ENCODE measurements around the gene ZNF423.

Gene ZNF423

DNA sequence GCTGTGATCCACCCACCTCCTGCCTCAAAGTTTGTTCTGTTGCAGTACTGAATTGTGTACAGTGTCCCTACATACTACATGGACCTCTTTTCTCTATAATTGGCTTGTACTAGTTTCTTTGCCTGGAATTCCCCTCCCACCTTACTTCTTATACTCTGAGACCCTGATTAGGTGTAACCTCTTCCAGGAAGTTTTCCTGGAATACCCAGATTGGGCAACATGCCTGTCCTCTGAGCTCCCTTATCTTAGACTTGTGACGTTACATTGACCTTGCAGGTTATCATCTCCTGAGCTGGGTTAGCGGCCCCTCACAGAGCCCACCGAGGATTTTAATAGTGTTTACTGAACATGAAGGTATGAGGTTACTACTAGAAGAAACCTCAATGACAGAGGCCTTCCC, 237.0 kb downstream of the ZNF423 start:
- no peak for DNase-seq

- no peak for DNase-seq
Observed at GRCh38 chr16:49617710-49618330, 238.1 kb downstream of the ZNF423 start.

DNA sequence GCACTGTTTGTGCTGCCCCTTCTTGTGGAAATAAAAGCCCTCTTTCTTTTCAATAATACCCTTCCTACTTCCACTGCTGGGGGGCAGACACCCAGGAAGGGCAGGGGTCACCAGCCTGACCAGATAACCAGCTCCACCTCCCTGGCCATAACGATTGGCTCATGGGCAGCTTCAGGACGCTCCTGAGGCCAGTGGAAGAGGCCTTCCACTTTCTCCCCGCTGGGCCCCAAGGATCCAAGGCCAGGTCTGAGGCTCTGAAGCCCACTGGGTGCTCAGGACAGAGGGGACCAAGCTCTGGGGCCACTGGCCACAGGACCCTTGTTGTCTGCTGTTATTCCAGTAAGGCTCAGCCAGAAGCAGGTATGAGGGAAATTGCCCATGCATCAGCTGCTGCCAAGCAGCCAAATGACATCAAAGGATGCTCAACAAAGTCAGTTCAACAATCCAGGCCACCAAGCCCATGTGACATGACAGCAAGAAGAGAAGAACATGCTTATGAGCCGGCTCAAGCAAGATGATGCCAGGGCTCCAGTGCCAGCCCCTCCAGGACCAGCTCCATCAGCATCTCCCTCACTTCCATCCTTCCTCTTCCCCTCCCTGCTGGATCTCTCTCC, 238.8 kb downstream of the ZNF423 start:
- no peak for DNase-seq

- DNase-seq = no peak
Observed at GRCh38 chr16:49615576-49615975, 240.3 kb downstream of the ZNF423 start.

- no peak for DNase-seq
Observed at GRCh38 chr16:49610983-49611382, 244.9 kb downstream of the ZNF423 start.

GRCh38 chr16:49608779-49609178, 247.1 kb downstream of the ZNF423 start:
- no peak for DNase-seq

- no peak for DNase-seq
Observed at GRCh38 chr16:49608098-49608497, 247.8 kb downstream of the ZNF423 start.

DNA sequence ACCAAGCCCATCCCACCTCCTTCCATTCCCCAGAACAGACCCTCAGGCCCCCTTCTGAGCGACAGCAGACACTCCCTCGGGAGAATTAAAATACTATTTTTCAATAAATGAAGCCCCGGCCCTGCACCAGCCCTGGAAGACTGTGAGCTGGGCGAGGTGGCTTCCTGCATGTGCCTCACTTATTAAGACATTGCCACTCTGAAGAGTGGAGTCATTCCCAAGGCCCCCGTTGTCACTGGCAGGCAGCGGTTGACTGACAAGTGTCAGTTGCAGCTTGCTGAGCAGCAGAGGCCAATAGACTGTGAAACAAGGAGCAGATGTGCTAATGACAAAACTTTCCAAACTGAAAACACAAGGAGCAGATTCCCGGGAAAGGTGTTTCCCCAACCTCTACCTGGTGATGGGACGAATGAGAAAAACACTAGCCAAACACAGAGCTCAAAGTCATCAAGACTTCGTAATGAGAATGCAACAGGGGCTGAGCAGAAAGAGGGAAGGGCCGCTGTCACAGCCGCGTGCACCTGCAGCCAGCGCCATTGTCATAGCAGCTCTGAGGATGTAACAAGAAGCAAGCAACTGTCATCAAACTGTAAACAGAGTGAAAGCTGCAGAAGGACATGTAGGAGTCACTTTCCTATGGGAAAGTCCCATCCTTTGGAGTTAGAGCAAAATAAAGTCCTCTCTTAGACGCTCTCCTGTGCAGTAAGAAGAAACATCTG, 250.2 kb downstream of the ZNF423 start:
- DNase-seq = no peak

- DNase-seq = no peak
Observed at GRCh38 chr16:49604602-49605001, 251.3 kb downstream of the ZNF423 start.

DNA sequence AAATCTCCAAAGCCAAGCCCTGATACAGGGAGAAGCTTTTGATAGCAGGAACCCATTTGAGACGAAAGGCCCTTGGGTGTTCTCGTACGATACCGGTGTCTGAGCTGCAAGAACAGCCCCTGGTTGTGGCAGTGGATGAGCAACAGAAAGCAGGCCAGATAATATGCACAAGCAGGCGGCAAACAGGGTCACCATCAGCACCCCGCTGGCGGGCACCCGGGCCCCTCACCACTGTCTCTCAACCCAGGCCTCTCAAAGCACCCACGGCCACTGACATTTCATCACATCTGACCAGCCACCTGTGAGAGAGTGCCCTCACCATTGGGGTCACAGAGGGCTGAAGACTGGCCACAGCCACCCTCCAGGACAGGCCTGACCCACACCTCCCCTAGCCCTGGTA, 252.0 kb downstream of the ZNF423 start:
- no peak for DNase-seq

DNA sequence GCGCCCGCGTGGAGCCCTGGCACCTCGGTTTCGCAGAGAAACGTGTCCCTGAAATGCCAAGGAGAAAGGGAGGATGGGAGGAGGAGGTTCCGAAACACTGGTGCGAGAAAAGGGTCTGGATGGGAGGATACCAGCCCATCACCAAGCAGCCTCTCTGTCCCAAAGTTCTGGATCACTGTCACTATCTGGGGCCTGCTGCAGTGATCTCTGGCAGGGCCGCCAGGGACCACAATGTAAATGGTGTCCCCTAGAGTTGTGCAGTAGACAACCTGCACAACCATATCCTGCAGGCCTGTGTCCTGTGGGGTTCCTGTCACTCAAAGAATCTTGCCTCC, 253.0 kb downstream of the ZNF423 start:
- DNase-seq = no peak

GRCh38 chr16:49602201-49602975, 253.5 kb downstream of the ZNF423 start:
- DNase-seq = no peak

DNA sequence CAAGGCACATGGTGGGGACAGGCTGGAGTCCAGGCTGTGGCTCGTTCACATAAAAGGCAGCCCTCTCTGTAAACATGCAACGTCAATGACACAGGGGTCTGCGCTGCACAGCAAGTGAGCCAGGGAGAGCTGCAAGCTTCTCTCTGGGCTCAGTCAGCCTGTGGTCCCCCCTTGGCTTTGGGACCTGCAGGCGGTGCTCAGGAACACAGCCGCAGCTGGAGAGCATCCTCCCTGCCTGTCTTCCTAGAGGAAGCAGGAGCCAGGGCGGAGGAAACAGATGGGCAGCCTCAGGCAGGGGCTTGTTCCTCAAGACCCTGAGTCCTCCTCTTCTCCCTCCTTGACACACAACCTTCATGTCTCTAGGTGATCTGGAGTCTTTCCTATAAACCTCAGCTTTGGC, 254.3 kb downstream of the ZNF423 start:
- DNase-seq = no peak

GRCh38 chr16:49600976-49601375, 254.9 kb downstream of the ZNF423 start:
- DNase-seq = no peak

GRCh38 chr16:49600536-49600935, 255.4 kb downstream of the ZNF423 start:
- DNase-seq = no peak

DNA sequence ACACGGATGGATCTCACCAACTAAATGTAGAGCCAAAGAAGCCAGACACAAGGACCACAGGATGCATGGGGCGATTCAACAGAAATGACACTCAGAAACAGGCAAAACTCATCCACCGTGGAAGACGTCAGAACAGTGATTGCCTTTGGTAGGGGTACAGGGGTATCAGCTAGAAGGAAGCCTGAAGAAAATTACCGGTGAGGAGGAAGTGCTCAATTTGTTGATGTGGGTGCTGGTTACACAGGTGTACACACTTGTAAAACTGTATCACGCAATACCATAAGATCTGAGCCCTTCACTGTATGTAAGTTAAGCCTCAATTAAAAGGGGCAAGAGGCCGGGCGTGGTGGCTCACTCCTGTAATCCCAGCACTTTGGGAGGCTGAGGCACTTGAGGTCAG, 256.2 kb downstream of the ZNF423 start:
- DNase-seq = no peak

DNA sequence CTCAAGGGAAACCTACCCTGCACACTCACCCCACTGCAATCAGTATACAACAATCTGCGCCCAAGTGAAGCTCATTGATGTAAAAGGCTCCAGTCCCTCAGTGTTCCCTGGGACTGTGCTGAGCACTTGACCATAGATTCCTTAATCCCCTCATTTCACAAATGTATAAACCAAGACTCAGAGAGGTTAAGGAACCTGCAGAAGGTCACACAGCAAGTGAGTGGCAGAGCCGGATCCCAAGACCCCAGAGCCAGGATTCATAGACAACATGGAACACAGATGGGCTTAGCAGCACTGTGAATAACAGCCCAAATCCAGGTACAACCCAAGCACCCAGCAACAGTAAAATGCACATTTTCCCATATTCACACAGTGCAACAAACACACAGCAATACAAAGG, 256.6 kb downstream of the ZNF423 start:
- DNase-seq = no peak

DNA sequence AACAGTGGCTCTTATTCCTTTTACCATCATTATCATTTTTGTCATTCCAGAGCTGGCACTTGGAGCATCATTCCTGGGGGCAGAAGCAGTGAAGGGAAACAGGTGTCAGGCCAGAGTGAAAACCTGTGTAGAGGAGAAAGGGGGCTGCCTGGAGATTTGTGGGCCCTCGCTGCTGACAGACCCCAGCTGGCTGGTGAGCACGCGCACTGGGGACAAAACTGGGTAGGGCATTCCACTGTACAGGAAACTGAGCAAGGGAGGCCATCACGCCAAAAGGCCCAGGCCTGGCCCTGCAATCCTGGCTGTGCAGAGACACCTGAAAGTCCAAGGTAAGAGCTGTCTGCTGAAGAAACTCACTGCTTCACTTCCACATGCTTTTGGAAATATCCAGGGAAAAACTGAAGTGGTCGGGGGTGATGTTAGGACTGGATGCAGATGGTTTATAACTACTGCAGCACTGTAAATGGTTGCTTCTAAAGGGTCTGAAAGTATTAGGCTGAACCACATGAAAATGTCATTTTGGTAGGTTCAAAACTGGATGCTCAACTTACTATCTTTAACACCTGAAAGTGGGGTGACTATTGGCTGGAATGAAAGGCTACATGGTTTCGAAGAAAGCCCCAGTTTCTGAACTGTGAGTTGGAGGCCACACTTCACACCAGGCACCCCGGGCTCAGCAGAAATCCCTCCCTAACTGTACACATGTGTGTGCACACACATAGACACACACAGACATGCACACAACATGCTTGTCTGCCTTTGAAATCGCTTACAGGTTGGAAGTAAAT, 257.3 kb downstream of the ZNF423 start:
- DNase-seq = no peak

GRCh38 chr16:49597796-49598195, 258.1 kb downstream of the ZNF423 start:
- no peak for DNase-seq

- DNase-seq = no peak
Observed at GRCh38 chr16:49596648-49597291, 259.1 kb downstream of the ZNF423 start.

- no peak for DNase-seq
Observed at GRCh38 chr16:49596068-49596467, 259.8 kb downstream of the ZNF423 start.

All from stimulated activated CD4-positive, alpha-beta T cell treated with anti-CD3 and anti-CD28 coated beads, Interleukin-4, amount 100 ng/mL, for 1 hour (primary cell).